Upper lobe of left lung (tissue), 4 donors: ENCODE data around the gene TLK2.
"Not testable (repeated sequence)": the region's sequence is repeated elsewhere in the genome, so short reads cannot be mapped to it uniquely, and the experiment has no call there.

Experiments
- EP300 ChIP-seq, 4 donors: sonication (generic); formaldehyde crosslinking; IDR thresholded peaks; one replicate each; pipeline ENCODE4 v1.5.1; 2017; ENCODE audit warnings: antibody characterized with exemption in 4 of 4, control low read depth in 2 of 4
- POLR2A ChIP-seq, 4 donors: fragments of 450-650 bp; IDR thresholded peaks; one replicate each; pipeline ENCODE4 v1.5.1; 2016 to 2017; ENCODE audit warnings: antibody characterized with exemption in 4 of 4, mild to moderate bottlenecking in 2 of 4
- POLR2AphosphoS5 ChIP-seq, 2 donors: sonication (generic); formaldehyde crosslinking; IDR thresholded peaks; one replicate each; pipeline ENCODE4 v1.5.1; 2017; ENCODE audit warnings: antibody characterized with exemption in 2 of 2
- TF ChIP-seq, protein P1 (sequence below), 6 experiments: fragments of 450-650 bp in 4 of 6; fragments of 200-600 bp in 2 of 6; sonication (generic) in 2 of 6; IDR thresholded peaks; one replicate each; pipeline ENCODE4 v1.5.1; 2016 to 2019; ENCODE audit warnings: antibody characterized with exemption in 6 of 6

DNA sequence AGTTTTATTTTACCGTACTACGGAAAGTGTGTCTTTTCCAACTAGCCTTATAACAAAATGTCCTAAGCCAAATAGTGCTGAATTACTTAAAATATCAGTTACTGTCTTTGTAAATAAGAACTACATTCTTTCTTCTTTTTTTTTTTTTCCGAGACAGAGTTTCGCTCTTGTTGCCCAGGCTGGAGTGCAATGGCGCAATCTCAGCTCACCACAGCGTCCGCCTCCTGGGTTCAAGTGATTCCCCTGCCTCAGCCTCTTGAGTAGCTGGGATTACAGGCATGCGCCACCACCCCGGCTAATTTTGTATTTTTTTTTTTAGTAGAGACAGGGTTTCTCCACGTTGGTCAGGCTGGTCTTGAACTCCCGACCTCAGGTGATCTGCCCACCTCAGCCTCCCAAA is 113.2 kb downstream of the TLK2 start:
- TF ChIP-seq, protein P1, sequence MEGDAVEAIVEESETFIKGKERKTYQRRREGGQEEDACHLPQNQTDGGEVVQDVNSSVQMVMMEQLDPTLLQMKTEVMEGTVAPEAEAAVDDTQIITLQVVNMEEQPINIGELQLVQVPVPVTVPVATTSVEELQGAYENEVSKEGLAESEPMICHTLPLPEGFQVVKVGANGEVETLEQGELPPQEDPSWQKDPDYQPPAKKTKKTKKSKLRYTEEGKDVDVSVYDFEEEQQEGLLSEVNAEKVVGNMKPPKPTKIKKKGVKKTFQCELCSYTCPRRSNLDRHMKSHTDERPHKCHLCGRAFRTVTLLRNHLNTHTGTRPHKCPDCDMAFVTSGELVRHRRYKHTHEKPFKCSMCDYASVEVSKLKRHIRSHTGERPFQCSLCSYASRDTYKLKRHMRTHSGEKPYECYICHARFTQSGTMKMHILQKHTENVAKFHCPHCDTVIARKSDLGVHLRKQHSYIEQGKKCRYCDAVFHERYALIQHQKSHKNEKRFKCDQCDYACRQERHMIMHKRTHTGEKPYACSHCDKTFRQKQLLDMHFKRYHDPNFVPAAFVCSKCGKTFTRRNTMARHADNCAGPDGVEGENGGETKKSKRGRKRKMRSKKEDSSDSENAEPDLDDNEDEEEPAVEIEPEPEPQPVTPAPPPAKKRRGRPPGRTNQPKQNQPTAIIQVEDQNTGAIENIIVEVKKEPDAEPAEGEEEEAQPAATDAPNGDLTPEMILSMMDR (IDR thresholded peaks at IDR 0.05), result not testable (repeated sequence)
- not testable (repeated sequence) for TF ChIP-seq POLR2A, POLR2AphosphoS5, EP300 (IDR thresholded peaks at IDR 0.05)
